DMS153 (cell line): Measurements from ENCODE around the gene ZNF345.

Experiments used
- DNase-seq: peaks from one replicate; lab custom pipeline; 2025; lab: John Stamatoyannopoulos, UW

Gene ZNF345

DNA sequence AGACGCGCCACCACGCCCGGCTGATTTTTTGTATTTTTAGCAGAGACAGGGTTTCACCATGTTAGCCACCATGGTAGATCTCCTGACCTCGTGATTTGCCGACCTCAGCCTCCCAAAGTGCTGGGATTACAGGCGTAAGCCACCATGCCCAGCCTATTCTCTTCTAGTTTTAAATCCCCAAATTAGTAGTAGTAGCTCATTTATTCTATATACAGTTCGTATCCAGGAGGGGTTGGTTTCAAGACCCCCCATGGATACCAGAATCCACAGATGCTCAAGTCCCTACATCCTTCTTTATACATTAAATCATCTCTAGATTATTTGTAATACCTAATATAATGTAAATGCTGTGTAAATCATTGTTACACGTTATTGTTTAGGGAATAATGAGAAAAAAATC is 67.4 kb downstream of the ZNF345 start:
- no peak for DNase-seq
